HS-27A (cell line): ENCODE data around the gene MXD4.
"Not testable (repeated sequence)": the region's sequence is repeated elsewhere in the genome, so short reads cannot be mapped to it uniquely, and the experiment has no call there.

Experiments
- DNase-seq: peaks from one replicate; pipeline ENCODE4 v3.0.0-alpha.2; 2012; ENCODE audit warnings: low read depth, missing footprints

The MXD4 gene

DNA sequence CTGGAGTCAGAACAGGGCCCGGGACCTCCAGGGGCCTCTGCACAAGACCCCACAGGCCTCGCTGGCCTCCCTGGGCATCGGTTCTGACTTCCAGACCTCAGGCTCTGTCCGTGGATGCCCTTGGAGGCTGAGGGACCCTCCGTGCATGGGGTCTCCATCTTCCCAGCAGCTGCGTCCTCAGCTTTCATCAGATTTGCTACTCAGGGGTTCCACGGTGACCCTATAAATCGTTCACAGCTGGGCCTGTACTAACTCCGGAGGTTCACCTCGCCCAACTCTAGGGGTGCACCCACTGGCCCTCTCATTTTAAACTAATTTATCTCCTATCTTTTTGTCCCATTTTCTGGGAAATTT, 13.1 kb upstream of the MXD4 start:
- not testable (repeated sequence) for DNase-seq

DNA sequence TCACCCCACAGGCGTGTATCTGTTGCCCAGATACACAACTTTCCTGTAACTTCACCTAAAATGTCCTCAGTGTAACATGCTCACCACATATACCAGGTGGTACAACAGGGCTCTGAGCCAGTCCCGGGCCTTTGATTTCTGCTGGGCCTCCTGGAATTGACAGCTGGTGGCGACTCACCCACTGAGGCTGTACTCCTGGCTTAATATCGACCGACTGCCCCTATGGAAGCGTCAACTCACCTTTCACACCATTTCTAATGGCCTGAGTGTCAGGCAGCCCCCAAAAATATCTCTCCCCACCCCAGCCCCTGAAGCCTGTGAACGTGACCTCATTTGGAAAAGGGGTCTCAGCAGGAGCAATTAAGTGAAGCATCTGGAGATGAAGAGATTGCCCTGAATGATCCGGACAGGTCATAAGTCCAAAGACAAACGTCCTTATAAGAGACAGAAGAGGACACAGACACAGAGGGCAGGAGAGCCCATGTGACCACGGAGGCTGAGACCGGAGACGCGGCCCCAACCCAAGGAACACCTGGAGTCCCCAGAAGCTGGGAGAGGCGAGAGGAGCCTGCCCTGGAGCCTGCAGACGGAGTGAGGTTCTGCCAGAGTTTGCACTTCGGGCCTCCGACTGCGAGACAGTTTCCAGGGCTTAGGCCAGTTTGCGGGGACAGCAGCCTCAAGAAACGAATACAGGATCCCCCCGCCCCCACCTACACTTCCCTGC, 12.6 kb upstream of the MXD4 start:
- no peak for DNase-seq

DNA sequence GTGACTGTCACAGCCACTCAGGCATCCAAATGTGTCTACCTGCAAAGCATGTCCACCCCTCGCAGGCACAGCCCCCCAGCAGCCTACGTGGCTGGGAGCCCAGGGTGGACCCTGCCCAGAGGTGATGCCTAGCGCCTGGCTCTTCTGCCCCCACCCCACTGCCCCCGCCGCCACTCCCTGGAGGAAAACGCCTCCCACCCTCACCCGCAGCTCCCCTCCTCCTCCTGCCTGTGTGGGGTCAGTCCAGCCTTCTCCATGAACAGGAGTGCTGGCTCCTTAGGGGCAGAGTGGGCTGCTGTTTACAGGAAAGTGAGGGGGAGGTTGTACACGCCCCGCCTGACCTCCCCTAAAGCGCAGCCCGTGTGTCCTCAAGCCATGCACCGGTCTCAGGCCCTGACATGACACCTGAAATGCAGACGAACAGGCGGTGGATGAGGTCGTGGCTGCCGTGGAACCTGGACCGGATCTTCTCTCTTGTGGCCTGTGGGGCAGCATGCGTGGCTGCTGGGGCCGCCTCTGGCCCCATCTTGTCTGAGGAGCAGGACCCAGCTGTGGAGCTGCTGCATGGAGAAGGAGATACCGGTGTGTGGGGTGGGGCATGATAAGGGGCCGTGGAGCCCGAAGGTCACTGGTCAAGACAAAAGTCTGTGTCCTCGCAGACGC, 11.9 kb upstream of the MXD4 start:
- DNase-seq, result no peak

DNA sequence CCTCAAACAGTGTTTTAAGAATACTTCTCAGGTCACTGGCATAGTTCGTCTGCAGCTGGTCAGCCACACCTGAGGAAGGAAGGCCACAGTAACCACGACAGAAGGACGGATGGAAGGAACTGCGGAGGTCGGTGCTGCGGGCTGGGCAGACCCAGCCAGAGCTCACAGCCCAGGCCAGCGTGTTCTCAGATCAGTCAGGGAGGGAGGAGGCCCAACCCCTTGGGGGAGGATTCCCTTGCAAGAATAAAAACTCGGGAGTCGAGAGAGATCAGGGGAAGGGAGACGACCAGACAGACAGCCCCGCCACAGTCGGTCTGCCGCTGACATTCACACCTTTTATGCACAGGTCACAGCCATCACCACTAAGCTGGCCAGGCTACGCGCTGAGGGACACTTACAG, 11.3 kb upstream of the MXD4 start:
- no peak for DNase-seq

DNA sequence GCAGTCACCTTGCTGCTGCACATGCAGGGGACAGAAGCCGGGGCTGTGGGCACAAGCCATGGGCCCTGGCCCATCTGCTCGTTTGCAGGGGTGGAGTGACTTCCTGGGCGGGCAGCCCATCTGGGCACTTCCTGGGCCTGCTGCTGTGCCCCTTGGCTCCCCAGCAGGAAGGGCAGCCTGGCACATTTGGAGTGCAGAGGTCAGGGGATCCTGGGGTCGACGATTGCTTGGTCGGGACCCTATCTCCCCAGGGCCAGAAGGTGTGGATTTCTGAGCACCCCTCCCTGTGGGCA, 10.9 kb upstream of the MXD4 start:
- no peak for DNase-seq

DNA sequence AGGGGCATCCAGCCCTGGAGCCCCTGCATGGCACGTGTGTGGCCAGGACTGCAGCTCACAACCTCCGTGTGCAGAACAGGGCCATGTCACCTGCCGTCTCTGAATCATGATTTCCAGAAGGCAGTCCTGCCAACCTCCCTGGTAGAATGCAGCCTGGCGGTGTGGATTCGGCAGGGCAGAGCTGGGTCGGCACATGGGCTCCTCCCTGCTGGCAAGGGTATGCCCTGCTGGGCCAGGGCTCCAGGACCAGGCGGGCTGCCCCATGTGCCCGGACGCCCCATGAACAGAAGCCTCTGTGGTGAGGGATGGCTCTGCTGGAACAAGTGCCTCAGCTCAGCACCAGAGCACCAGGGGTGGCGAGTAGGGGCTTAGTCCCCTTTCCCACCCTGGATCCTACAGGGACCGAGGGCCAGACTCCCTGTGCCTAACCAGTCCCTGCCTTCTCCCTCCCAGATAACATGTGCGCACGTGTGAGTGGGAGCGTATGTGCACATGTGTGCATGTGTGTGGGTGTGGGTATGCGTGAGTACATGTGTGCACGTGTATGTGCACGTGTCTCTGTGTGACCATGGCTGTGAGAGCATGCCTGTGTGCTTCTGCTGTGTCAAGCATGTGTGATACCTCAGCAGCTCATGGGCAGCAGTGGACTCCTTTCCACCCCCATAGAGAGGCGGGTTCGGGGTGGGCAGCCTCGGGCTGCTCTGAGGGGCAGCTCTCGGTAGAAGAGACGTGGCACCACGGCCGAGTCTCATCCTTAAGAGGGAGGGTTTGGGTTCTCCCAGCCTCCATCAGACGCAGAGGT, 10.3 kb upstream of the MXD4 start:
- DNase-seq, result no peak

DNA sequence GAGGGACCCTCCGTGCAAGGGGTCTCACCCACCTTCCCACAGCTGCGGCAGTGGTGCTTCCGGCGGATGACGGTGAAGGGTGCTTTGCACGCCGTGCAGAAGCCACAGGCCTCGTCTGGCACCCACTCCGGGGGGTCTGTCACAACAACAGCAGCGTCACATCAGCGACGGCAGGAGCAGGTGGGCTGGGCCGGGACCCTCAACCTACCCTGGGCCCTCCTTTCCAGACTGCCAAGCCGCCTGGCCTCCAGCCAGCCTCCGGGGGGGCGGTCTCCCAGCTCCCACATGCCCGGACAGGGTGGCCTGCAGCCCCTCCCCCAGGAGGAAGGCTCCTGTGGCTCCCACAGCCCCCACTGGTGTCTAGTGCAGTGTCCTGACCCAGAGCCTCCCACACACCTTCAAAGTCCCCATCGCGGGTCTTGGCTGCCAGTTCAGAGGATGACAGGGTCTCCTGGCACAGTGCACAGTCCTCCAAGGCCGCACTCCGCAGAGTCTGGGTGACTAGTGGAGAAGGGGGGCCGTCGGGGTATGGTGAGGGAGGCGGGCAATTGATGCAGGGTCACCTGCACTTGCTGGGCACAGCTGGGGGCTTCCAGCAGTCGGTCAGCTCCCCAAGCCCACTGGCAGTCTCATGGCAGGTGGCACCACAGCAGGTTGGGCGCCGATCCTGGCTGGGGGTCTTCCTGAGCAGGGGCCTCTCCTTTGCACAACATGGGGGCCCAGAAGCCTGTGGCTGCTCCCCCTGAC, 9.5 kb upstream of the MXD4 start:
- no peak for DNase-seq

DNA sequence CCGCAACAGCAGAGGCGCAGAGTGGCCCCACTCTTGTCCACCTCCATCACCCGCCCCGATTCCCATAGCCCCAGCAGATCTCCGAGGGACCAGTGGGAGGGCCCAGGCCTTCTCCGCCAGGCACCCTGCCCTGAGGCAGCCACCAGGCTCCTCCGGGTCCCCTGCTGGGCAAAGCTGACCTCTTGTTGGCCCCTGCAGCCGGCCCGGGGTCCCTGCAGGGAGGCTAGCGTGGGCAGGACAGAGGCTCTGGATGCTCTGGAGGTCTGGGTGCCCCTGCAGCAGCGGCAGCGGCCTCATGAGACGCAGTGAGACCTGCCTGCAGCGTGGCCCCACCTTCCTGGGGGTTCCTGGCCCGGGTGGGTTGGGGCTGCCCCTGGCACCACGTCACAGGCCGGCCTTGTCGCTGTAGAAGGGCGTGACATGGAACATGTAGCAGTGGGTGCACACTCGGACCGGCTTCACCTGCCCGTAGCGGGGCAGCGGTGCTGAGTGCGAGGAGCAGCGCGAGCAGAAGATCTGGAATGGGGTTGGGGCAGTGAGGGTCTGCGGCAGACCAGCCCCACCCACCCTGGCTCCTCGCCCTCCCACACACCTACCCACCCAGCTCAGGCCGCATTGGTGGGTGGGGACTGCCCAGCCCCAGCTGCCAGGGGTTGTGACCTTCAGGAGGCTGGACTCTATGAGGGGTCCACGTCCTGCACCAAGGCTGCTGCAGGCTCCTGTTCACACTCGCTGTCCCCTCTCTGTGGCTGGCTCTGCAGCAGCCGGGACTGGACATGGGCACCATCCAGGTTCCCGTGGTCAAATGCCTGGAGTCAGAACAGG, 8.6 kb upstream of the MXD4 start:
- no peak for DNase-seq

DNA sequence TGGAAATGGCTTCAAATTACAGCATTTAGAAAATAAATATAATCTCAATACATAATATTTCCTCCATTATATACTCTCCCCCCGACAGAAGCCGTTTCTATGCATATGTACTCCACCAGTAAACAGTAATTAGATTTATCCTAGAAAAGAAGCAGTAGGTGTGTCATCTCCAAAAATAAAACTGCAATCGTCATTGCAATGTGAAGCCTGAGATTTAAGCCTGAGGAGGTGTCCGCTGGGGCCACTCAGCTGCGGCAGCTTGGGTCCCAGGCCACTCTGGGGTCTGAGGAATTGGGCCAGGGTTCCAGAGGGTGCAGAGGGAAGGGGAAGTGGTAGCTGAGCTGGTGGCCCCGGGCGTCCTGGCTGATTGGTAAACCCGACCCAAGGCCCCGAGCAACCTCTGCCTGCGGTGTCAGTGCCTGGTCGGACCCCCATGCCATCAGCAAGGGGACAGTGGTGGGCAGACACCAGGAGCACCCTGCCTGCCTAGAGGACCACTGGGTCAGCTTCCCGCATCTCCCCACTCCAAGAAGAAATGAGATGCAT, 7.8 kb upstream of the MXD4 start:
- no peak for DNase-seq

DNA sequence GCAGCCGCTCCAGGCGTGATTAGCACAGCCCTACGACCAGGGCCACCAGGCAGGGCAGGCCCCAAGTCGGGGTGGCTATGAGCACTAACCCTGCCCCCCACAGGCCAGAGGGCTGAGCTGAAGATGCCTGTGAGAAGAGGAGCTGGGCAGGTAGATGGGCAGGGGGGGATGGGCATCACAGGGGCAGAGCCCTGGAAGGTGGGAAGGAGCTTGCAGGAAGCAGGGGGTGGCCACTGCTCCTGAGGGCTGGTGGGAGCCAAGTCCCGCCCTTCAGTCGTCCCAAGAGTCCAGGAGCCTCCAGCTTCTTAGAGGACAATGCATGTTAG, 7.3 kb upstream of the MXD4 start:
- no peak for DNase-seq

DNA sequence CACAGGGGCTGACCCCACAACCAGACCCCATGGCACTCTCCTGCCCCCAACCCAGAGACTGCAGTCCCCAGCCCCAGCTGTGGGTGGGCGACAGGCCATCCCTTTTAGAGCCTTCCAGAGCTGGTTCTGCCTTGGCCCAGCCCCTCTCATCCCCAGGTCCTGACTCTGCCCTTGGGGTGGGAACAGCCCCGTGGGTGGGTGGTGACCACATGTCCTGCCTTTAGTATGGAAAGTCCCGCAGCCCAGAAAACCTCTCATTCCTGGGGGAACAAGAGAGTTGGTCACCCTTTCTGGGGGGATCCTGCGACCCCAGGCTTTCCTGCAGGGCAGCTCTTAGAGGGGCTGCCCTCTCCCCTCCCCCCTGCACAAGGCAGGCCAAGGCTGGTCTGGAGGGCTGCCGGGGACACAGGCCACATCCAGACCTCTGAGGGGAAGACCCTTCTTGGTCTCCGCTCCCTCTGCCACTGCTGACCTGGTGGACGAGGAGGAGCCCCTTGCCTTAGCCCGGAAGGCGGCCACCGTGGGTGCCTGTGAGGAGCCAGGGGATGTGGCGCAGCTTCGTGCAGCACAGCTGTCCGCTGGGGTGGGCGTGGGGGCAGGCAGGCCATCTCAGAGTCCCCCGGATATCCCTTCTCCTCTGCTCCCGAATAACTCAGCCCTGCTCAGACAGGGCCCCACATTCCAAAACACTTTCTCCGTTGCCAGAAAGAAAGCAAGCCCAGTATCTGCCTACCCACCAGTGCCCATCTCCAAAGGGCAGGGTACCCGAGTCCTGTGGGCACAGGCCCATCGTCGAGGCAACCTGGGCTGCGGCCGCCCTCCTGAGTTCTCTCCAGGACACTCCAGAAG, 6.7 kb upstream of the MXD4 start:
- DNase-seq, result no peak

DNA sequence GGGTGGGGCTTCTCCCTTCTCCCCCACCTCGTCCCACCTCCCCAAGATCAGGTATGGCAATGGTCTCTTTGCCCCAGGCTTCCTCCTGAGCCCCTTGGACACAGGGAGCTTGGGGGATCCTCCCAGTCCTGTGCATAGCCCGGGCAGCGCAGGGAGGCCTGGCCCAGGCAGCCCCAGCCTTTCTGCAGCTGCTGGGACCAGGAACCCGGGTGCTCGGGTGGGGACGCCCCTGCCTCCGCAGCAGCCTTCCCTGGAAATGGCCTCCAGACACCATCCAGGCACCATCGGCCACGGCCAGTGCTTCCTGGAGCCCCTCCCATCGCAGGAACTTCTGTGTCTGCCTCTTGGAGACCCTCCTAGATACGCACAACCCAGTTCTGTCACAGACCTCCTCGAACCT, 5.9 kb upstream of the MXD4 start:
- no peak for DNase-seq

DNA sequence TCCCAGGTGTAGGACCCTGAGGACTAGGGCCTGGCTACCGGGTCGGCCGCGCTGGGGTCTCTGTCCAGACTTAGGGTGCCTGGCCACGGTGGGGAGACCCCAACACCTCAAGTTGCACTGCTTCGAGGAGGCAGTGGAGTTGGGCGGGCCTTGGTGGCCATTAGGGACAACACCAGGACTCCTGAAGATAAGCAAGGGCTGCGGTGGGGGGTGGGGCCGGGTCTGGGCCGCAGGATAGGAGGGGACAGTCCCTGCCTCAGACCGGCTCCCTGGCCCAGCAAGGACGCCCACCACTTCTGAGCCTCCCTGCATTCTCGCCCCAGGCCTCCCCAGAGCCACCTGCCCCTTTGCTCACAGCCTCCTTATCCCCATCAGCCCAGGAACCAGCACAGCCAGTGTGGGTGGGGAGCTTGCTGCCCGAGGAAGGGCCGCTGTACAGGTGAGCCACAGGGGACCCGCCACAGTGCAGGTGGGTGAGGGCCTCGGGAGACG, 5.5 kb upstream of the MXD4 start:
- no peak for DNase-seq

DNA sequence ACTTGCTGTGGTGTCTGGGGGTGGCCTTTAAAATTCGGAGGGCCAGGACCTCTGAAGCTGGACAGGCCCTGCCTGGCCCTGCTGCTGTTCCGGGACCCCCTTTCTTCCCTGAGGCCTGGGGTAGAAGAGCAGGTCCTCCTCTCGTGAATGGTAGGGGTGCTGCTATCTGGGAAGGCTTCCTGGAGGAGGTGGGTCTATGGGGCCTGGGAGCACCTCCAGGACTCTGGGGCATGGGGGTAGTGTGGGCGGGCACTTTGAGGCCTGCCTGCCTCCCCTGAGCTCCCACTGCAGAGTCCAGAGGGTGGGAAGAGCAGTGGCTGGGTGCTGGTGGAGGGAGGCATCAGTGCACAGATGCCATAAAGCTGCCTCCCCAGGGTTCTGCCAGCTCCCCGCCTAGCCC, 4.9 kb upstream of the MXD4 start:
- no peak for DNase-seq

DNA sequence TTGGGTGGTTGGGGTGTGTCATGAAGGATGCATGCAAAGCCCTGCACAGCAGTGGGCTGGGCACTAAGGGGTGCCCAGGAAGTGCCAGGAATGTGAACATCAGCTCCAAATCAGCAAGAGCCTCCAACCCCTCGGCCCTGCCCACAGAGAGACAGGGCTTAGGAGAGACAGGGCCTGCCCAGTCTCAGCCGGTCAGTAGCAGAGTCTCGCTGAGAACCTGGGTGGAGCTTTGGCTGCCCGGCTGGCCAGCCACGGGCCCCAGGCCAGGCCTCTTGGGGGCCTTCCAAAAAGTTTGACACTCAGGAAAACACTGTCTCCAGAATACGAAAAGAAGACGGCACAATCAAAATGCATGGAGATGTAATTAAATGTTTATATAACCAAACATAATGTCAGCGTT, 4.3 kb upstream of the MXD4 start:
- no peak for DNase-seq

DNA sequence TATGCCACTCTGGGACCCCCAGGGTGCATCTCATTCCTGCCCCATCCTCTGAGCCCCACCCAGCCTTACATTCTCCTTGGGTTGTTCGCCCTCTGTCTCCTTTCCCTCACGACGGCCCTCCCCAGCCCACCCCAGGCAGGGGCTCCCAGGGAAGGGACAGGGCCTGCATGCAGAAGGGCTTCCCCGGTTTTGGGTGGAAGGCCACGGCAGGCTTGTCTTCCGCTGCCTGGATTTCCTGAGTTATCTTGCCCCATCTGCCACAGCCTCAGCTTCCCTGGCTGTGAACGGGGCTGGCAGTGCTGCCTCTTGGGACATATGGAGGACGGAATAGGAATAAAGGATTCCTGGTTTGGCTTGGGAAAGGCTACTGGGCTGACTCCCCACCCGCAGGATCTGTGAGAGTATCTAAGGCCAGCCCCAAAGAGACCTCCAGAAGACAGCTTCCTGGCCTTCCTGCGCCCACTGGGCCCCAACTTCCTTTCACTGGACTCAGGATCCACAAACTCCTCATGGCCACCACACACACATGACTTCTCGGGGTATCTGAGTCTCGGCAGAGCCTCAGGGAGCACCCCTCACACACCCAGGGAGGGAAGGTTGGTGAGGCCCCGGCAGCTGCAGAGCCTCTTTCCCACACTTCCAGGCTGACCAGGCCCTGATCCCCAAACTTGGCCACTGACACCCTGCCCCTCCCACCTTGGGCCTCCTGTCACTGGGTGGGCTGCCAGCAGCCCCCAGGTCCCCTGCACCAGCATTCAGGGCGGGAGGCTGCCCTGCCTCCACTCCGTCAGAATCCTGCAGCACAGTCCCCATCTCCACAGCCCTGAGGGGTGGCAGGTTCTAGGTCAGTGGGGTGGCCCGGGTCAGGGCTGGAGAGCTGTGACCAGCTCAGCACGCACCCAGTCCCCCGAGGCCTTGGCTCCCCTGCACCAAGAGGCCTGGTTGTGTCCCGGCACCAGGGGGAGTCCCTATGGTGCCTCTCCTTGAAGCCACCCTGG, 3.5 kb upstream of the MXD4 start:
- DNase-seq, result no peak

DNA sequence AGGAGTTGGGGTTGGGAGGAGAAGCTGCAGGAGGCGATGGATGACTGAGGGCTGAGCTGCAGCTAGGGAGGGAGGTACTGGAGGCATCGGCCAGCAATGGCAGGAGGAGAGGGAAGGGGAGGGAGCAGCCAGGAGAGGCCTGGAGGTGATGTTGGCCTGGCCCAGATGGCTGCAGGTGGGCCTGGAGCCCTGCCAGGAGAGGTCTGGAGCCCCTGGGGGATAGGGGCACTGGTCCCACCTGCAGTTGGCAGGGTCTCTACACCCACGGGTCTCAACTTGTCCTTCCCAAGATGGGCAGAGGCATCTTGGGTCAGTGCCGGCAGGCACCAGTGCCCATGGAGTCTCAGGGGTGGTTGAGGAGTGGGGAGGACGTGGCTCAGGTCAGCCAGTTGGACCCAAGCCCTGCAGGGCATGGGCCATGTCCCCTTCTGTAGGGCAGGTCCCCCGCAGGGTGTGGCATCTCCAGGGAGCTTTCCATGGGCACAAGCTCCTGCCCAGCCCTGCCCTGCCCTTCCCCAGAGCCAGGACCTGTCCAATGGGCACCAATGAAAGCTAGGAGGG, 2.7 kb upstream of the MXD4 start:
- DNase-seq, result no peak

DNA sequence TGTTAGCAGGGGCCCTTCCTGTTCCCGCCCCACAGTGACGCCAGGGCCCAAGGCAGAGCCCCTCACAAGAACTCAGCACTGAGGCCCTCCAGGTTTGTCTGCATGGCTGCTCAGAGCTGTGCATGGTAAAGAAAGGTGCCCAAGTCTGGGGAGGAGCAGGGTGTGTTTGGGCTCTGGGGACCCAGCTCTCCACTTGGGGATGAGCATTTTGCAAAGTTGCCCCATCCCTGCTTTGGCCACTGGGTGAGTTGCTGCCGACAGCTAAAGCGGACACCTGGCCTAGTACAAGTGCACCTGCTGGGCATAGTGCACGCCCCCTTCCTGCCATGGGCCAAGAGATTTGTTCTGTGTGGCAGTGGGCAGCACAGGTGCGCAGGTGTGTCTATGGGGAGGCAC, 2.0 kb upstream of the MXD4 start:
- DNase-seq, result no peak

DNA sequence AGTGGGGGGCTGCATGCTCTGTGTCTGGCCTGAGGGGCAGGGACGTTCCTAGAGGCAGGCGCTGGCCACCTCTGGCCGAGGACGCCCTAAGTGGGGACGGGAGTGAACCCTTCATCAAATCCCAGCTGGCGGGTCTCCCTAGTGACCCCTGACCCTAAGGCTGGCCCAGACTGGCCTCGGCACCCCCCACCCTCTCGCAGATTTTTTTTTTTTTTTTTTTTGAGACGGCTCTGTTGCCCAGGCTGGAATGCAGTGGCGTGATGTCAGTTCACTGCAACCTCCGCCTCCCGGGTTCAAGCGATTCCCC, 988 bp upstream of the MXD4 start:
- no peak for DNase-seq
